ENCODE data around the gene EPRS1.
"Not testable (repeated sequence)": the region's sequence is repeated elsewhere in the genome, so short reads cannot be mapped to it uniquely, and the experiment has no call there.

Gene EPRS1

GRCh38 chr1:220056374-220056773 is 10.1 kb upstream of the EPRS1 start:
- H3K27ac Mint-ChIP-seq = peak overlapping the region; percentile 91
- no peaks in the 10 kb centered on the region for H3K9me3 Mint-ChIP-seq
- peaks cover 9% of the 10 kb centered on the region for H3K4me1 Mint-ChIP-seq
- DNase-seq (ENCODE audit: low spot score in 2 of 2) (no peak), ATAC-seq (peak; percentile 70)
- peaks cover 30% of the 10 kb centered on the region for H3K36me3 Mint-ChIP-seq
- peak overlapping the region; percentile 33 for H3K4me3 Mint-ChIP-seq

GRCh38 chr1:220045356-220046051 is 801 bp downstream of the EPRS1 start:
- Mint-ChIP-seq H3K27ac (peak overlapping the region; percentile 97), H3K4me1 (peaks cover 15% of the 10 kb centered on the region), H3K36me3 (peaks cover 58% of the 10 kb centered on the region), H3K4me3 (peak overlapping the region; percentile 84), H3K9me3 (no peaks in the 10 kb centered on the region)
- DNase-seq (ENCODE audit: low spot score in 2 of 2) = no peak
- peak; percentile 38 for ATAC-seq

- H3K4me3 Mint-ChIP-seq = peak overlapping the region; percentile 84
- peak overlapping the region; percentile 97 for H3K27ac Mint-ChIP-seq
- DNase-seq (ENCODE audit: low spot score in 2 of 2) = peak in 1 of 2 donors; percentile 60
- no peak for ATAC-seq
- no peaks in the 10 kb centered on the region for H3K9me3 Mint-ChIP-seq
- H3K4me1 Mint-ChIP-seq = peaks cover 15% of the 10 kb centered on the region
- peaks cover 64% of the 10 kb centered on the region for H3K36me3 Mint-ChIP-seq
Observed at GRCh38 chr1:220044678-220045355, 1.5 kb downstream of the EPRS1 start.

GRCh38 chr1:220043646-220044045 is 2.7 kb downstream of the EPRS1 start:
- H3K4me1 Mint-ChIP-seq = peaks cover 19% of the 10 kb centered on the region
- no peaks in the 10 kb centered on the region for H3K9me3 Mint-ChIP-seq
- ATAC-seq = no peak
- peaks cover 76% of the 10 kb centered on the region for H3K36me3 Mint-ChIP-seq
- peak overlapping the region; percentile 84 for H3K4me3 Mint-ChIP-seq
- DNase-seq (ENCODE audit: low spot score in 2 of 2) = no peak
- peak overlapping the region; percentile 60 for H3K27ac Mint-ChIP-seq

- Mint-ChIP-seq H3K4me3 (no peak overlapping the region), H3K4me1 (peaks cover 40% of the 10 kb centered on the region), H3K36me3 (peaks cover 93% of the 10 kb centered on the region), H3K27ac (peak overlapping the region; percentile 17), H3K9me3 (no peaks in the 10 kb centered on the region)
- DNase-seq (ENCODE audit: low spot score in 2 of 2) (no peak), ATAC-seq (no peak)
Observed at GRCh38 chr1:220040028-220040596, 6.2 kb downstream of the EPRS1 start.

- H3K36me3 Mint-ChIP-seq = peaks cover 100% of the 10 kb centered on the region
- ATAC-seq = no peak
- no peak for DNase-seq (ENCODE audit: low spot score in 2 of 2)
- no peak overlapping the region for H3K4me3 Mint-ChIP-seq
- H3K9me3 Mint-ChIP-seq = no peaks in the 10 kb centered on the region
- peak overlapping the region; percentile 30 for H3K27ac Mint-ChIP-seq
- peaks cover 37% of the 10 kb centered on the region for H3K4me1 Mint-ChIP-seq
Observed at GRCh38 chr1:220038640-220039039, 7.7 kb downstream of the EPRS1 start.

GRCh38 chr1:220037810-220038209 is 8.5 kb downstream of the EPRS1 start:
- Mint-ChIP-seq H3K36me3 (peaks cover 100% of the 10 kb centered on the region), H3K4me1 (peaks cover 28% of the 10 kb centered on the region)
- H3K9me3 Mint-ChIP-seq; DNase-seq (ENCODE audit: low spot score in 2 of 2); H3K27ac Mint-ChIP-seq; H3K4me3 Mint-ChIP-seq: not testable (repeated sequence)
- ATAC-seq = peak; percentile 75

GRCh38 chr1:220032911-220033310 is 13.4 kb downstream of the EPRS1 start:
- H3K27ac Mint-ChIP-seq = peak overlapping the region; percentile 40
- ATAC-seq (no peak), DNase-seq (ENCODE audit: low spot score in 2 of 2) (no peak)
- H3K4me1 Mint-ChIP-seq = peaks cover 23% of the 10 kb centered on the region
- no peaks in the 10 kb centered on the region for H3K9me3 Mint-ChIP-seq
- H3K36me3 Mint-ChIP-seq = peaks cover 100% of the 10 kb centered on the region
- H3K4me3 Mint-ChIP-seq = no peak overlapping the region

GRCh38 chr1:220031287-220031686 is 15.0 kb downstream of the EPRS1 start:
- Mint-ChIP-seq H3K4me3 (no peak overlapping the region), H3K4me1 (peaks cover 11% of the 10 kb centered on the region), H3K9me3 (no peaks in the 10 kb centered on the region), H3K36me3 (peaks cover 100% of the 10 kb centered on the region), H3K27ac (no peak overlapping the region)
- peak; percentile 80 for ATAC-seq
- no peak for DNase-seq (ENCODE audit: low spot score in 2 of 2)

- no peak overlapping the region for H3K27ac Mint-ChIP-seq
- no peak for ATAC-seq
- no peaks in the 10 kb centered on the region for H3K9me3 Mint-ChIP-seq
- peaks cover 100% of the 10 kb centered on the region for H3K36me3 Mint-ChIP-seq
- peaks cover 8% of the 10 kb centered on the region for H3K4me1 Mint-ChIP-seq
- H3K4me3 Mint-ChIP-seq = no peak overlapping the region
- DNase-seq (ENCODE audit: low spot score in 2 of 2) = no peak
Observed at GRCh38 chr1:220028346-220028895, 17.9 kb downstream of the EPRS1 start.

- ATAC-seq (no peak), DNase-seq (ENCODE audit: low spot score in 2 of 2) (no peak)
- H3K9me3 Mint-ChIP-seq = no peaks in the 10 kb centered on the region
- no peak overlapping the region for H3K27ac Mint-ChIP-seq
- no peak overlapping the region for H3K4me3 Mint-ChIP-seq
- peaks cover 100% of the 10 kb centered on the region for H3K36me3 Mint-ChIP-seq
- H3K4me1 Mint-ChIP-seq = peaks cover 21% of the 10 kb centered on the region
Observed at GRCh38 chr1:220019071-220019470, 27.2 kb downstream of the EPRS1 start.

GRCh38 chr1:220013497-220013896 is 32.8 kb downstream of the EPRS1 start:
- Mint-ChIP-seq H3K4me1 (peaks cover 30% of the 10 kb centered on the region), H3K9me3 (no peaks in the 10 kb centered on the region), H3K27ac (peak overlapping the region; percentile 92), H3K4me3 (peak overlapping the region; percentile 2), H3K36me3 (peaks cover 100% of the 10 kb centered on the region)
- ATAC-seq = no peak
- no peak for DNase-seq (ENCODE audit: low spot score in 2 of 2)

GRCh38 chr1:220012259-220012658 is 34.0 kb downstream of the EPRS1 start:
- H3K27ac Mint-ChIP-seq = peak overlapping the region; percentile 49
- DNase-seq (ENCODE audit: low spot score in 2 of 2) (no peak), ATAC-seq (no peak)
- H3K36me3 Mint-ChIP-seq = peaks cover 100% of the 10 kb centered on the region
- peaks cover 30% of the 10 kb centered on the region for H3K4me1 Mint-ChIP-seq
- H3K9me3 Mint-ChIP-seq = no peaks in the 10 kb centered on the region
- H3K4me3 Mint-ChIP-seq = no peak overlapping the region

GRCh38 chr1:220011620-220012019 is 34.7 kb downstream of the EPRS1 start:
- Mint-ChIP-seq H3K9me3 (no peaks in the 10 kb centered on the region), H3K4me3 (no peak overlapping the region), H3K4me1 (peaks cover 30% of the 10 kb centered on the region), H3K27ac (no peak overlapping the region), H3K36me3 (peaks cover 100% of the 10 kb centered on the region)
- ATAC-seq = peak; percentile 37
- no peak for DNase-seq (ENCODE audit: low spot score in 2 of 2)

GRCh38 chr1:220007438-220007837 is 38.9 kb downstream of the EPRS1 start:
- no peak overlapping the region for H3K27ac Mint-ChIP-seq
- DNase-seq (ENCODE audit: low spot score in 2 of 2) (no peak), ATAC-seq (no peak)
- H3K36me3 Mint-ChIP-seq = peaks cover 100% of the 10 kb centered on the region
- no peaks in the 10 kb centered on the region for H3K9me3 Mint-ChIP-seq
- no peak overlapping the region for H3K4me3 Mint-ChIP-seq
- peaks cover 5% of the 10 kb centered on the region for H3K4me1 Mint-ChIP-seq

Data from stimulated activated effector memory CD8-positive, alpha-beta T cell treated with anti-CD3 and anti-CD28 coated beads, Interleukin-12 subunit alpha, Interleukin-12 subunit beta, amount 100 ng/mL, for 72 hours (primary cell).